ENCODE measurements around the gene CD8B. TPM values are rescaled to one million over a fixed set of nuclear protein-coding genes. Genes with fewer than 3 reads are reported as not detected.
"Not testable (repeated sequence)": the region's sequence is repeated elsewhere in the genome, so short reads cannot be mapped to it uniquely, and the experiment has no call there.

The CD8B gene
- 1.0 TPM for total RNA-seq

GRCh38 chr2:86861628-86862379, at the start of gene CD8B:
Gene CD8B (minus strand): TSS chr2:86861886. CDS start chr2:86861865, 21 bp downstream.
- not testable (repeated sequence) for H3K9me3 ChIP-seq (ENCODE audit: control insufficient read depth in 3 of 3, low read length in 3 of 3); H3K36me3 ChIP-seq (ENCODE audit: control insufficient read depth in 3 of 3, insufficient read depth in 3 of 3, low read length in 3 of 3); H3K27ac ChIP-seq (ENCODE audit: low read depth, low read length); H3K4me1 ChIP-seq (ENCODE audit: control insufficient read depth in 3 of 3, insufficient read depth in 3 of 3, low read length in 3 of 3); H3K27me3 ChIP-seq (ENCODE audit: control insufficient read depth in 3 of 3, insufficient read depth in 3 of 3, low read length in 3 of 3)
- Histone ChIP-seq H3K4me3 (ENCODE audit: low read length in 3 of 3) (peak within 1 kb of the TSS in 2 of 3 donors; percentile 23 to 41), H3K9ac (ENCODE audit: low read depth in 1 of 3, low read length in 3 of 3) (peak within 1 kb of the TSS in 1 of 3 donors; percentile 33)

- not testable (repeated sequence) for H3K9me3 ChIP-seq (ENCODE audit: control insufficient read depth in 3 of 3, low read length in 3 of 3); H3K4me1 ChIP-seq (ENCODE audit: control insufficient read depth in 3 of 3, insufficient read depth in 3 of 3, low read length in 3 of 3)
These were observed 44.2 kb upstream of the CD8B start for GRCh38 chr2:86905868-86906267.

GRCh38 chr2:86900687-86901086, 39.0 kb upstream of the CD8B start:
- not testable (repeated sequence) for H3K4me3 ChIP-seq (ENCODE audit: low read length in 3 of 3); H3K27me3 ChIP-seq (ENCODE audit: control insufficient read depth in 3 of 3, insufficient read depth in 3 of 3, low read length in 3 of 3); H3K4me1 ChIP-seq (ENCODE audit: control insufficient read depth in 3 of 3, insufficient read depth in 3 of 3, low read length in 3 of 3); H3K9me3 ChIP-seq (ENCODE audit: control insufficient read depth in 3 of 3, low read length in 3 of 3); H3K36me3 ChIP-seq (ENCODE audit: control insufficient read depth in 3 of 3, insufficient read depth in 3 of 3, low read length in 3 of 3); H3K9ac ChIP-seq (ENCODE audit: low read depth in 1 of 3, low read length in 3 of 3); H3K27ac ChIP-seq (ENCODE audit: low read depth, low read length)

More at GRCh38 chr2:86905868-86906267, 44.2 kb upstream of the CD8B start:
- H3K27me3 ChIP-seq (ENCODE audit: control insufficient read depth in 3 of 3, insufficient read depth in 3 of 3, low read length in 3 of 3); H3K9ac ChIP-seq (ENCODE audit: low read depth in 1 of 3, low read length in 3 of 3); H3K36me3 ChIP-seq (ENCODE audit: control insufficient read depth in 3 of 3, insufficient read depth in 3 of 3, low read length in 3 of 3); H3K27ac ChIP-seq (ENCODE audit: low read depth, low read length); H3K4me3 ChIP-seq (ENCODE audit: low read length in 3 of 3): not testable (repeated sequence)

GRCh38 chr2:86886026-86886425, 24.3 kb upstream of the CD8B start:
- H3K4me3 ChIP-seq (ENCODE audit: low read length in 3 of 3); H3K27me3 ChIP-seq (ENCODE audit: control insufficient read depth in 3 of 3, insufficient read depth in 3 of 3, low read length in 3 of 3); H3K27ac ChIP-seq (ENCODE audit: low read depth, low read length); H3K9me3 ChIP-seq (ENCODE audit: control insufficient read depth in 3 of 3, low read length in 3 of 3); H3K36me3 ChIP-seq (ENCODE audit: control insufficient read depth in 3 of 3, insufficient read depth in 3 of 3, low read length in 3 of 3); H3K4me1 ChIP-seq (ENCODE audit: control insufficient read depth in 3 of 3, insufficient read depth in 3 of 3, low read length in 3 of 3); H3K9ac ChIP-seq (ENCODE audit: low read depth in 1 of 3, low read length in 3 of 3): not testable (repeated sequence)

DNA sequence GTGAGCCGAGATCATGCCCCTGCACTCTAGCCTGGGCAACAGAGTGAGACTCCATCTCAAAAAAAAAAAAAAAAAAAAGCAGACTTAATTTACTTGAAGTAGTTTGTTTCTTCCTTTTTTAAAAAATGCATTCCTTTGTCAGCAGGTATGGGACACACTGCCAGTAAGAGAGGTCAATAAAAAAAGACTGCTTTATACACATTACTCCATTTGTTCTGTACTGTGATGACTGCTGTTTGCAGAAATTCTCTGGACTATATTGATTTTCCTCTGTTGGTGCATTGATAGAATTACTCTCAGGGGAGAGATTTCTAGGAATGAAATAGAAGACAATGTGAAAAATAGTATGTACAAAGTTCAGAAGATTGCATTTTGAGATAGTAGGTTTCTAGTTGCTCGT, 21.2 kb upstream of the CD8B start:
- H3K4me3 ChIP-seq (ENCODE audit: low read length in 3 of 3); H3K27ac ChIP-seq (ENCODE audit: low read depth, low read length); H3K27me3 ChIP-seq (ENCODE audit: control insufficient read depth in 3 of 3, insufficient read depth in 3 of 3, low read length in 3 of 3); H3K9ac ChIP-seq (ENCODE audit: low read depth in 1 of 3, low read length in 3 of 3); H3K36me3 ChIP-seq (ENCODE audit: control insufficient read depth in 3 of 3, insufficient read depth in 3 of 3, low read length in 3 of 3); H3K9me3 ChIP-seq (ENCODE audit: control insufficient read depth in 3 of 3, low read length in 3 of 3); H3K4me1 ChIP-seq (ENCODE audit: control insufficient read depth in 3 of 3, insufficient read depth in 3 of 3, low read length in 3 of 3): not testable (repeated sequence)

DNA sequence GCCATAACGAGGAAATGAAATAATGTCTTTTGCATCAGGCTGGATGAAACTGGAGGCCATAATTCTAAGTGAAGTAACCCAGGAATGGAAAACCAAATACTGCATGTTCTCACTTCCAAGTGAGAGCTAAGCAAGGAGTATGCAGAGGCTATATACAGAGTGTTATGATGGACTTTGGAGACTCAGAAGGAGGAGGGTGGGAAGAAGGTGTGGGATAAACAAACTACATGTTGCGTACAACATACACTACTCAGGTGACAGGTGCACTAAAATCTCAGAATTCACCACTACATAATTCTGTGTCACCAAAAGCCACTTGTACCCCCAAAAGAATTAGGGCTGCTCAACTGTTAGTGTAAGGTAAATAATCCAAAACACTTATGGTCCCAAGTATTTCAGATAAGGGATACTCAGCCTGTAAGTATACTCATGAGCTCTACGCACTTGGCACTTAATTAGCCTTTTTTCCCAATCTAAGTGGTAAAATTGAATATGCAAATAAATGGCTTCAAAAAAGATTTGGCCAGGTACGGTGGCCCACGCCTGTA, 20.5 kb upstream of the CD8B start:
- H3K36me3 ChIP-seq (ENCODE audit: control insufficient read depth in 3 of 3, insufficient read depth in 3 of 3, low read length in 3 of 3); H3K27me3 ChIP-seq (ENCODE audit: control insufficient read depth in 3 of 3, insufficient read depth in 3 of 3, low read length in 3 of 3); H3K4me1 ChIP-seq (ENCODE audit: control insufficient read depth in 3 of 3, insufficient read depth in 3 of 3, low read length in 3 of 3); H3K4me3 ChIP-seq (ENCODE audit: low read length in 3 of 3); H3K27ac ChIP-seq (ENCODE audit: low read depth, low read length); H3K9me3 ChIP-seq (ENCODE audit: control insufficient read depth in 3 of 3, low read length in 3 of 3); H3K9ac ChIP-seq (ENCODE audit: low read depth in 1 of 3, low read length in 3 of 3): not testable (repeated sequence)

DNA sequence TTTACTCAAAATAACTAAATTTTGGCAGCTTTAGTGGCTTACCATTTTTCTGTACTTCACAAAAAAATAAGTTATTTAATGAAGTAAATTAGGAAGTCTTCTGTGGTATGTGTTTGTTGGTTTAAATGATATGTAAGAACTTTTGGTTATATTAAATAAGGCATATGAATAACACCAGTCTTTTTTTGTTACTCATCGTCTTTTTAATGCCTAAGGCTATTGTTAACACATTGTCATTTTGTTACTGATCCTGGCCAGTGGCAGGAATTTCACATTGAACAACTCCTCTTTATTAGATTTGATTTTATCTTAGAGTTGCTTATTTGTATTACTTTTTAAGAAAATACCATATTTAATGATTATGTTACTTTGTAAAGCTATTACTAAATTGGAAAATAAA, 17.3 kb upstream of the CD8B start:
- not testable (repeated sequence) for H3K27ac ChIP-seq (ENCODE audit: low read depth, low read length); H3K9me3 ChIP-seq (ENCODE audit: control insufficient read depth in 3 of 3, low read length in 3 of 3); H3K27me3 ChIP-seq (ENCODE audit: control insufficient read depth in 3 of 3, insufficient read depth in 3 of 3, low read length in 3 of 3); H3K4me1 ChIP-seq (ENCODE audit: control insufficient read depth in 3 of 3, insufficient read depth in 3 of 3, low read length in 3 of 3); H3K36me3 ChIP-seq (ENCODE audit: control insufficient read depth in 3 of 3, insufficient read depth in 3 of 3, low read length in 3 of 3); H3K4me3 ChIP-seq (ENCODE audit: low read length in 3 of 3); H3K9ac ChIP-seq (ENCODE audit: low read depth in 1 of 3, low read length in 3 of 3)

- H3K27ac ChIP-seq (ENCODE audit: low read depth, low read length); H3K9me3 ChIP-seq (ENCODE audit: control insufficient read depth in 3 of 3, low read length in 3 of 3); H3K9ac ChIP-seq (ENCODE audit: low read depth in 1 of 3, low read length in 3 of 3); H3K36me3 ChIP-seq (ENCODE audit: control insufficient read depth in 3 of 3, insufficient read depth in 3 of 3, low read length in 3 of 3); H3K27me3 ChIP-seq (ENCODE audit: control insufficient read depth in 3 of 3, insufficient read depth in 3 of 3, low read length in 3 of 3); H3K4me1 ChIP-seq (ENCODE audit: control insufficient read depth in 3 of 3, insufficient read depth in 3 of 3, low read length in 3 of 3); H3K4me3 ChIP-seq (ENCODE audit: low read length in 3 of 3): not testable (repeated sequence)
These were observed 9.3 kb upstream of the CD8B start for GRCh38 chr2:86870941-86871340.

DNA sequence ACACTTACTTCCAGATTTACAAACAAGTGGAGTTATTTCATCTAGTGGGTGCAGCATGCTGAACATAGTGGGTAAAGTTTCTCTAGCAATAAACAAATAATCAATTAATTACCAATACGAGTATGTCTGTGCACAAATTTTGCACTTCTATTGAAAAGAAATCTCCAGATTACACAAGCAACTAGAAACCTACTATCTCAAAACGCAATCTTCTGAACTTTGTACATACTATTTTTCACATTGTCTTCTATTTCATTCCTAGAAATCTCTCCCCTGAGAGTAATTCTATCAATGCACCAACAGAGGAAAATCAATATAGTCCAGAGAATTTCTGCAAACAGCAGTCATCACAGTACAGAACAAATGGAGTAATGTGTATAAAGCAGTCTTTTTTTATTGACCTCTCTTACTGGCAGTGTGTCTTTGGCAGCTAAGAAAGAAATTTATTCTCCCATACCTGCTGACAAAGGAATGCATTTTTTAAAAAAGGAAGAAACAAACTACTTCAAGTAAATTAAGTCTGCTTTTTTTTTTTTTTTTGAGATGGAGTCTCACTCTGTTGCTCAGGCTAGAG, 7.3 kb upstream of the CD8B start:
- H3K4me1 ChIP-seq (ENCODE audit: control insufficient read depth in 3 of 3, insufficient read depth in 3 of 3, low read length in 3 of 3); H3K4me3 ChIP-seq (ENCODE audit: low read length in 3 of 3); H3K9me3 ChIP-seq (ENCODE audit: control insufficient read depth in 3 of 3, low read length in 3 of 3); H3K27ac ChIP-seq (ENCODE audit: low read depth, low read length); H3K36me3 ChIP-seq (ENCODE audit: control insufficient read depth in 3 of 3, insufficient read depth in 3 of 3, low read length in 3 of 3); H3K27me3 ChIP-seq (ENCODE audit: control insufficient read depth in 3 of 3, insufficient read depth in 3 of 3, low read length in 3 of 3); H3K9ac ChIP-seq (ENCODE audit: low read depth in 1 of 3, low read length in 3 of 3): not testable (repeated sequence)

GRCh38 chr2:86862380-86862703, 656 bp upstream of the CD8B start:
- not testable (repeated sequence) for H3K4me3 ChIP-seq (ENCODE audit: low read length in 3 of 3); H3K27me3 ChIP-seq (ENCODE audit: control insufficient read depth in 3 of 3, insufficient read depth in 3 of 3, low read length in 3 of 3); H3K9ac ChIP-seq (ENCODE audit: low read depth in 1 of 3, low read length in 3 of 3); H3K27ac ChIP-seq (ENCODE audit: low read depth, low read length); H3K9me3 ChIP-seq (ENCODE audit: control insufficient read depth in 3 of 3, low read length in 3 of 3); H3K36me3 ChIP-seq (ENCODE audit: control insufficient read depth in 3 of 3, insufficient read depth in 3 of 3, low read length in 3 of 3); H3K4me1 ChIP-seq (ENCODE audit: control insufficient read depth in 3 of 3, insufficient read depth in 3 of 3, low read length in 3 of 3)

Data from skeletal muscle tissue (tissue), 4 donors.